ENCODE measurements around the gene CHMP6. TPM values are rescaled to one million over a fixed set of nuclear protein-coding genes. Genes with fewer than 3 reads are reported as not detected.
A peak's percentile ranks its signal among the peaks of the same experiment; 100 is the strongest.

The CHMP6 gene
- 18.4 and 18.6 TPM in 2 replicates for polyA plus RNA-seq (2014; cell fraction: cytosol; rRNA removed)
- 13.8 and 17.7 TPM in 2 replicates for polyA plus RNA-seq (2014; cell fraction: nucleus; rRNA removed)

- peak; percentile 75 for DNase-seq (ENCODE audit: low spot score)
Measured at GRCh38 chr17:80991645-80992076, at the start of gene CHMP6. Gene CHMP6, plus strand, starts transcription at chr17:80991841. Its CDS starts 78 bp downstream, at chr17:80991919.

DNA sequence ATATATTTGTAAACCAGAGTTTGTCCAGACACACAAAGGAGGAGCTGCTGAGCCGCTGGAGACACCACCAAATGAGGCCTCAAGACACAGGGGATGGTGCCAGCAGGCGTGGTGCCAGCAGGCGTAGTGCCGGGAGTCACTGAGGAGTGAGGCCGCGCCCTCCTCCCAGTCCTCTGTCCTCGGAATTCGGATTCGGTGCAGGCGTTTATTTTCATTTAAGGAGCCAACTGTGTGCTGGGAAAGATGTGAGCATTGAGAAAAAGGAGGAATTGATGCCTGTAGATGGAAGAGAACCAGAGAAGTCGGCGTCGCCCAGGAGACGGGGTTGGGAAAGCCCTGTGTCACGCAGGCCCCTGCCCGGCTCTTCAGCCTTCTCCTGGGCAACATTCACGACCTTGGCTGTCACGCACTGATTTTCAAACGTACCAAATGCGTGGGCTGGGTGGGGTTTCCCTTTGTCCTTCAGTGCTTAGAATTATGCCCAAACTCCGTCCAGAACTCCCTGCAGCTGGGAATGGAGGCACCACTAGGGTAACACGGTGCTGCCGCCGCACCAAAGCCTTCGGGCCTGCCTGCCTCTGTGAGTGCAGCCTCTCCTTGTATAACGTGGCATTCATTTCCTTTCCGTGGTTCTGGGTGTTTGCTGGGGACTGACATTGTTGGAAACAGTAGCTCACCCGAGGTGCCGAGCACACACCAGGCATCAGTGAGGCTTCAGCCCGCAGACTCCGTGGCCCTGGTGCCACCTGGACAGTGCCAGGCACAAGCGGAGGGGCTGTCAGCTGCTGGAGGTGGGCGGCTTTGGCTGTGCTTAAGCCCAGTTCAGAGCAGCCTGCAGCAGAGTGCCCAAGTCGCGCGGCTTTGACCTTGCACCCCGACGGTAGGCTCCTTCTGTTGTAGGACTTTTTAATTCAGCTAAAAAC is 49.0 kb upstream of the CHMP6 start:
- DNase-seq (ENCODE audit: low spot score) = no peak

DNA sequence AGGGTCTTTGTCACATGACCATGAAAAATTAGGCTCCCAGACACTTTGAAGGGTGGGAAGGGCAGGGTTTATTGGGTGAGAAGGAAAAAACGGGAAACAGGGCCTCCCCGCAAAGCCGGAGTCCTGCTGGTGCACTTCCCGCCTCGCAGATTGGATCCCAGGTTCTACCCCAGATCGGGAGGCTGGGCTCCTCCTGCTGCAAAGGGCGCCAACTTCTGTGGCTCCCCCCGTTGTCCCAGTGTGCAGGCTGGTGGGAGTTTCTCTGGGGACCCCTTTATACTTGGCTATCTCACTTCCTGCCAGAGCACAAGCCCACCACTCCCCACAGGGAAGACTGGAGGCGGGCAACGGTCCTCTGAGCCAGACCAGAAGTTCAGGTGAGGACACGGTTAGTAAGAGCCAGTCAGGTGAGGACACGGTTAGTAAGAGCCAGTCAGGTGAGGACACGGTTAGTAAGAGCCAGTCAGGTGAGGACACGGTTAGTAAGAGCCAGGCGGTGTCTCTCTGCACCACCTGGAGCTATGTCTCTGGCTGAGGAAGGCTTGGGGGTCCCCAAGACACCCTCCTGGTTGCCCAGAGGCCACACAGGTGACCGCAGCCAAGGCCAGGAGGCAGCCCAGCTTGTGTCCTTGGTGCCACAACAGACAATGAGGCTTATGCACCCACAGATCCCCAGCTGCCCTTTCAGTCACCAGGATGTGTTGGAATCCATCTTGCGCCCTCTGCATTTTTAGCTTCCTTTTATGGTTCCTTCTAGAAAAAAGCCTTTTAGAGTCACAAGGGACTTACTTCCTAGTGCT is 48.1 kb upstream of the CHMP6 start:
- DNase-seq (ENCODE audit: low spot score) = no peak

DNA sequence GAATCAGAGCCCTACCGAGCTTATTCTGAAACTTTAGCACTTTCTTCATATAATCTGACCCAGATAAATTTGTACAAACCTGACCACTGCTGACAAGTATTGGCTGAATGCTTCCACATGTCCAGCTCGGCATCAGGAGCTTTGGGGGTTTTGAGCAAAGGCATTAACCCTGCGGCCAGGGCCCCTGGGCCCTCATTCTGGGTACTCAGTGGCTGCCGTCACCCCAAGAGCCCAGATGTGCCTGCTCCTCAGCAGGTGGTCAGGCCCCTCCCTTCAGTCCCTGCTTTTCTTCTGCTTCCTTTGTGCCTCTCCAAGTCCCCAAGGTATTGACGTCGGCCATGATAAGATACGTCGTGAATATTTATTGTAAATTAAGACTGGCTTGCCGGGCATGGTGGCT is 47.3 kb upstream of the CHMP6 start:
- DNase-seq (ENCODE audit: low spot score) = no peak

DNA sequence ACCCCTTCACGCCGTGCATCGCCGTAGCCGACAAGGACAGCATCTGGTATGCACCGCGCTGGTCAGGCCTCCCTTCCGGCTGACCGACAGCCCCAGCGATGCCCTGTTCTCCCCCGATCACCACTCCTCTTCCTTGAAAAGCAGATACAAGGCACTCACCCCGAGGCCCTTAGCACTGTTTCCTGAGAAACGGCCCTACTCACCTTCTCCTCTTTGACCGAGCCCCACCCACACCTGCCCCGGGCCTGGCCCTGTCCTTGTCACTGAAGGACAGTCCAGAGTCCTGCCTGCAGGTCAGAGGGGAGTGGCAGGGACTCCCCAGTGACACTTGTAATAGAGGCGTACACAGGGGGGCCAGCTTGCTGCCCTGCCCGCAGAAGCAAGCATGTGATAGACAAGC is 45.9 kb upstream of the CHMP6 start:
- no peak for DNase-seq (ENCODE audit: low spot score)

GRCh38 chr17:80946449-80946848 is 45.2 kb upstream of the CHMP6 start:
- DNase-seq (ENCODE audit: low spot score) = no peak

DNA sequence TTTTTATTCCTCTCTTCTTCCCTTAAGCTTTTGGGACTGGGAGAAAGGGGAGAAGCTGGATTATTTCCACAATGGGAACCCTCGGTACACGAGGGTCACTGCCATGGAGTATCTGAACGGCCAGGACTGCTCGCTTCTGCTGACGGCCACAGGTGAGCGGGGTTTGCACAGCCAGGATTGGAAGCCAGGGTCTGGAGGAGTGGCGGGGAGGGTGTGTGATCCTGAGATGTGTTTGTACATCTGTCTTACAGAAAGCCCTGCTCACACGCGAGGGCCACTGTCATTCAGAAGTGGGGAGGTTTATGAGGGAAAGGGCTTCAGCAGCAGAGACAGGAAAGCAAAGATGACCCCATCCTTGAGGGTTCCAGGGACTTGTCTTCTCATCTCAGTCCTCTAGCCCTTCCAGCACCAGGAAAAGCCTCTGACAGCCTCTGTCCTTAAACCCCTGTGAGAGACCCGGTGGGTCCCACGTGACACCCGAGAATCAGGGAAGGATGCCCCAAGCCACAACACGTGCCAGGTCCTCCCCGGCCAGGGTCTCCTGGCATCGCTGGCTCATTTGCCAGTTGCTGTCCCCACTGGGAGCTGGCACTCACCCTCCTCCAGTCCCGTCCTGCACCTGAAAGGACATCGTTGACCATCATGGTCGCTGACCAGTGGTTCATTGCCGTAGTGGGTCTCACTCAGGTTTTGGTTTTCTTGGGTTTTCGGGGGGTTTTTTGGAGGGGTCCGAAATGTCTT is 44.3 kb upstream of the CHMP6 start:
- DNase-seq (ENCODE audit: low spot score) = no peak

DNA sequence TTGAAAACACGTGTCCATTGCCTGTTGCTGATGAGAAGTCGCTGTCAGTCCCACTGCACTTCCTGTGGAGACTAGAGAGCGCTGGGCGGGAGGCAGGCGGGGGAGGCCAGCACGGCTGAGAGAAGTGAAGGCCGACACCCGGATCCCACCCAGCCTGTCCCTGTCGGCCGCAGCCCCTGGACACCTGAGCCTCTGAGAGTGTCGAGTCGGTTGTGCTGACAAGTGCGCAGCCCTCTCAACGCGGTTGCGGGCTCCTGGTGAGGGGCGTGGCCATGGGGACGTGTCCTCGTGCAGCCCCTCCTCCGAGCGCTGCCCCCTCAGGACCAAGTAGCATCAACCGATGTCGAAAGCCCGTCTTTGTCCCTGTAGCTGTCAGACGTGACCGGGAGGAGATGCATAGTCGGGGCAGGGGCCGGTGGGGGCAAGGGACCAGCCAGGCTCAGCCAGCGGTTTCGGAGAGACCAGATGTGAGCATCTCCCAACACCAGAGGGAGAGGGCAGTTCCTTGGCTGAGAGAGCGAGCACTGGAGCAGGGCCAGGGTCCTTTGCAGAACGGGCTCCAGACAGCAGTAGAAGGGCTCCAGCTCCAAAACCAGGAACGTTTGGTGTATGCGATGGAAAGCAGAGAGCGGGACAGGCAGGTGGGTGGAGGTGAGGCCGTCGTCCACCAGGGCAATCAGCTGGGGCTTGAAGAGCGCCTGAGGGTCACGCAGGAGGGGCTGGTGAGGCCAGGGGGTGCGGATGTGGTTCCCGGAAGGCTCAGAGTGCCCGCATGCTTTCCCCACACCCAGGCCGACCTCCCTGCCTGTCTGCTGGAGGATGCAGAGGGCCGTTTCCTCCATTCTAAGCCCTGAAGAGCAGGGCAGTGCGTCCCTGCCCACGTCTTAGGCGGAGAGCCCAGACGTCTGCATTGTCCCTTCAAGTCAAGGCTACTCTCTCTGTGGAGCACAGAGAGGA is 43.3 kb upstream of the CHMP6 start:
- DNase-seq (ENCODE audit: low spot score) = no peak

DNA sequence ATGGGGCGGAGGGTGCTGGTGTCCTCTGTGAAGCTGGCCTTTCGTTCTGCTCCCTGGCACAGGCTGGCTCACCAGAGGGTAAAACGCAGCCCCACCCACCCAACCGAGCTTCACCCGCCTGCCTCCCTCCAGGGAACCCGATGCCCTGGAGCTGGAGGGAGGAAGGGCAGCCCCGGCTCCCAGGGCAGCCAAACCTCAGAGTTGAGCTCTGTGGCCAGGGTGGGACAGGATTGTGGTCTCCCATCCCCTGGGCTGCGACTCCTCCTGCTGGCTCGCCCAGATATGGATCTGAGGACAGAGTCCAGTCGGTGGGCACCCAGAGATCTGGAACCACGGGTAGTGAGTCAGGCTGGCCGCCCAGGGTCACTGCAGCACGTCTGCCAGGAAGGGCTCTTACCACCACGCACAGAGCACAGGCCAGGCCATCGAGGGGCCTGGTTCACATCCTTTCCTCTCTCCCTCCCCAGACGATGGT is 42.6 kb upstream of the CHMP6 start:
- no peak for DNase-seq (ENCODE audit: low spot score)

DNA sequence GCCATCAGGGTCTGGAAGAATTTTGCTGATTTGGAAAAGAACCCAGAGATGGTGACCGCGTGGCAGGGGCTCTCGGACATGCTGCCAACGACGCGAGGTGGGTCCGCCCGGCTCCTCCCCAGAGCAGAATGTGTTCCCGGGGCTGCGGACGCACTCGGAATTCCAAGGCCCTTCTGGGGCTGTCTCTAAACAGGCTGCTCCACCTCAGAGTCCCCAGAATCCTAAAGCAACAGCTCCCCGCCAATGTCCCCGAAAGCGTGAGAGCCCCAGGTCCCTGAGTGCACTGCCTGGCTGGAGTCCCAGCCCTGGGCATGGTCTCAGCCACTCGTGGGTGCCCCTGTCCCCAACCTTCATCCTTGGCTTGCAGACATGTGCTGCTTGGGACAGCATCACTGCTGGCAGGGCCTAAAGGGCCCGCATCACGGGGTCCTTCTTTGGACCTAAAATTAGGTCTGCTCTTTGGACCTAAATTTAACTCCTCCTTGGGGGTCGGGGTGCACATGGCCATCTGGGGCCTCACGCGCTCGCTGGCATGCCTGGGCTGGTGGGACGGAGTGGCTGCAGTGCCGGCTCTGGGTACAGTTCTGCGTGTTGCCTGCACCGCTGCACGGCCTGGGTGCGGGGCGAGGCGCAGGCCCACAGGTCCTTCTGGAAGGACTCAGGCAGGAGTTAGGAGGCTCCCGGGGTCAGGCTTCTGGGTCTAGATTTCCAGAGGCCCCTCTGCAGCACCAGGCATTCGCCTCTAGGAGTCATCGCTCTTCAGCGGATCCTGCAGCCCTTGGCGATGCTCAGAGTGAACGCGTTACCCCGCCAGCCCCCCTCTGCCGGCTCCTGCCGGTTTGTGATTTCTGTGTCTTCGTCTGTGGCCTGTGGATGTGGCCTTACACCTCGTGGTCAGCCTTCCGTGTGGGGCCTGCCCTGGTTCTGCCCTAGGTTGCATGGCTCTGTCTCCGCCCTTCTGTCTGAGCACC is 41.9 kb upstream of the CHMP6 start:
- no peak for DNase-seq (ENCODE audit: low spot score)

GRCh38 chr17:80950466-80951120 is 41.0 kb upstream of the CHMP6 start:
- no peak for DNase-seq (ENCODE audit: low spot score)

DNA sequence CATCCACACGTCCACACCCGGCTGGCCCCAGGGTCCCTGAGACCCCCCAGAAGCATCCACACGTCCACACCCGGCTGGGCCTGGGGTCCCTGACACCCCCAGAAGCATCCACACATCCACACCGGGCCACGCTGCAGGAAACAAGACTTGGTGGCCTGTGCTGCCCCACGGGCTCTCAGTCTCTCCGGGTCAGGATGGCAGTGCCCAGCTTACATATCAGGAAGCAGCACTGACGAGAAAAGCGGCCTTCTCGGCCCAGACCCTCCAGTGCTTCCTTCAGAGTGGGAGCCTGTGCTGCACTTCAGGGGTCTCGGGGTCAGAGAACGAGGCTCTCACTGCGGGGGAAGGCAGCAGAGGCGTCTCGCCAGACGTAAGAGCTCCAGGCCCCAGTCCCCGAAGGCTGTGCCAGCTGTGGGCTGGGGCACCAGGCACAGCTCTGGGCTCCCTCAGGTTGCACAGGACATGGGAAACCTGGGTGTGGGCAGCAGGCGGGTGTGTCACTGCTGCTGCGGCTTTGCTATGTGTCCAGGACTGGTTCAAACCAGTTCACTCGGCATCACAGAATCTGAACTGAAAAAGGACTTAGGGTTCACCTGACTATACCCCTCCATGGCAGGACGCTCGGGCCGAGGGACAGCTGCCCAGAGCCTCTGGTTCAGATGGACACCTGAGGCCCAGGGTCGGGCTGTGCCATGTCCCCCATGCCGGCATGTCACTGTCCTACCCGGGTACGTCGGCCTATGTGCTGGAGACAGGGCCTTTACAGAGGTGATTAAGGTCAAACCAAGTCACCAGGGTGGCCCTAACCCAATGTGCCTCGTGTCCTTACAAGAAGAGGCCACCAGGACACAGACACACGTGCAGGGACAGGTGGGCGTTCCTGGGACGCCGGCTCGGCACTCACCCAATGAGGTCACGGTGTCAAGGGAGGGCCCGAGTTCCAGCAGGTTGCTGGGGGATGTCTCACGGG is 40.2 kb upstream of the CHMP6 start:
- no peak for DNase-seq (ENCODE audit: low spot score)

DNA sequence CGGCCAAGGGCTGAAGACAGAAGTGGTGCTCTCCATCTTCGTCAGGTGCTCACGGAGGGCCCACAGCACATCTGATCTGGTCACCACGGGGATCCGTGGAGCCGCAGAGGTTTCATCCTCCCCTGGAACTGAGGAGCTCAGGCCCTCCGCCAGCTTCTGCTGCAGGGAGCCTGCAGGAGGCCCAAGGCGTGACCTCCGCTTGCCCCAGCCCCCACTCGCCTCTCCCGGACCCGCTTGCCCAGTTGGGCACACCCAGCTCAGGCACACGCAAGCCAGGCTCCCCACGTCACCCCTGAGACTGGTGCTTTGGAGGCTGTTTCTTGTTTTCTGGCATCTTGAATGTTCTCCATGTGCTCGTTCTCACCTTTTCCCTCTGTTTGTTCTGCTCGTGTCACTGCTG is 39.4 kb upstream of the CHMP6 start:
- DNase-seq (ENCODE audit: low spot score) = no peak

DNA sequence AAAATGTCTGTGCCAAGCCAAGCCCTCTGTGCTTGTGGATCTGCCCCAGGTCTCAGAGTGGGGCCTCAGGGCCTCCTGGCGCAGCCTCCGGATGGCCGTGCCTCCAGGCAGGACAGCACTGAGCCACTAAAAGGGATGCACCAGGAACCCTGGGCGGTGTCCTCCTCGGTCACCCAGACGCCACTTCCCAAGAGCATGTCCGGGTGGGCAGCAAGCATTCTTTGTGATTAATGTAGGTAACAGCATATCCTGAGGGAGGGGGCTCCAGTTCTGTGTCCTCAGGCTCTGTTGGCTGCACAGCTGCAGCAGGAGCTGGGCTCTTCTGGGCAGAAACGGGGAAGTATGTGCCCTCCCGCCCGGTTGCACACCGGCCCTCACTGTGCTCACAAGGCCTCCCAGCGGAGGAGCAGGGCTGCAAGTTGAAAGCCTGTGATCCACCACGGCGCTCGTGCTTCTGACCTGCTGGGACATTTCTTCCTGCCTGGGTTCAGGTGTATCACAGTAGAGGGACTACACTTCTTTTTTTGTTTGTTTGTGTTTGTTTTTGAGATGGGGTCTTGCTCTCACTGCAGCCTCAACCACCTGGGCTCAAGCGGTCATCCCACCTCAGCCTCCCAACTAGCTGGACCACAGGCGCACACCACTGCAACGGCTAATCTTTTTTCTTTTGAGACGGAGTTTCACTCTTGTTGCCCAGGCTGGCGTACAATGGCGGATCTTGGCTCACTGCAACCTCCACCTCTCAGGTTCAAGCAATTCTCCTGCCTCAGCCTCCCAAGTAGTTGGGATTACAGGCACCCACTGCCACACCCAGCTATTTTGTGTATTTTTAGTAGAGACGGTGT is 37.9 kb upstream of the CHMP6 start:
- no peak for DNase-seq (ENCODE audit: low spot score)

DNA sequence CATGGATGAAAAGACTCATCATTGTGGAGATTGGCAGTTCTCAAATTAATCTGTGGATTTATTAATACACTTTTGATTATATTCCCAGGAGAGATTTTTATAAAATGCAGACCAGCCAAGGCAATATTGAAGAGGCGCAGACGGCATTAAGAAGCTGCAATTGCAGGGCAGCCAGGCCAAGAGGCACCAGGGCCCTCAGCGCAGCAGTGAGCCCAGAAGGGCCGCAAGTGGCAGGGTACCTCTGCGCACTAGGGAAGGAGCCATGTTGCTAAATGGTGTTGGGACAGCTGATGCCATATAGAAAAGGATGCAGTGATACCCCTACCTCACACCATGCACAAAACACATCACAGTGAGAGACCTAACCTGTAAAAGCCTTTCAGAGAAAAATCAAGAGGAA is 36.6 kb upstream of the CHMP6 start:
- no peak for DNase-seq (ENCODE audit: low spot score)

- no peak for DNase-seq (ENCODE audit: low spot score)
Measured at GRCh38 chr17:80955671-80956280, 35.9 kb upstream of the CHMP6 start.
